A549 (cell line): ENCODE results near the gene KDM6B. TPM values are rescaled to one million over a fixed set of nuclear protein-coding genes. Genes with fewer than 3 reads are reported as not detected.

ENCODE experiments used
- ATAC-seq, 2 experiments: fragments of 200-7000 bp in 1 of 2; fragments of >200 bp in 1 of 2; cut with Nextera tagmentation in 1 of 2; cut with Tn5 transposase in 1 of 2; 3 replicates each; pipeline versions ENCODE4 v1.8.0 to v1.9.1; 2018 to 2020; ENCODE audit warnings: mild to moderate bottlenecking in 1 of 2, moderate library complexity in 1 of 2
- CTCF ChIA-PET: fragments of 300-600 bp; sonication (Branson Sonifier 250); formaldehyde crosslinking; extraction: SDS; loops from one replicate; lab custom pipeline; 2021; ENCODE audit warnings: antibody characterized with exemption, inconsistent platforms; lab: Yijun Ruan, JAX
- POLR2A ChIA-PET: fragments of 350-600 bp; formaldehyde crosslinking; extraction: SDS; loops from one replicate; lab custom pipeline; 2021; ENCODE audit warnings: antibody characterized with exemption, inconsistent platforms; lab: Yijun Ruan, JAX
- DNase-seq, 2 experiments: peaks; one replicate each; pipeline versions ENCODE4 v3.0.0 to v3.0.0-alpha.2; 2011 to 2016; ENCODE audit warnings: low read depth in 1 of 2, low spot score in 1 of 2
- FAIRE-seq: peaks from 2 replicates; lab custom pipeline; 2011; peaks lifted over from hg19 to GRCh38; lab: Jason Lieb, UNC
- H3K27ac ChIP-seq, 2 experiments: fragments of >200 bp; sonication (Bioruptor Twin); formaldehyde crosslinking; 3 replicates each; pipeline ENCODE4 v1.5.1; 2016 to 2017
- H3K4me1 ChIP-seq: fragments of >200 bp; sonication (Bioruptor Twin); formaldehyde crosslinking; 3 replicates; pipeline ENCODE4 v1.6.1; 2016
- H3K4me2 ChIP-seq: fragments of >200 bp; sonication (Bioruptor Twin); formaldehyde crosslinking; 3 replicates; pipeline ENCODE4 v1.6.1; 2016
- H3K4me3 ChIP-seq: fragments of >200 bp; sonication (Bioruptor Twin); formaldehyde crosslinking; 3 replicates; pipeline ENCODE4 v1.5.1; 2016
- H3K9me3 ChIP-seq: fragments of >200 bp; sonication (Bioruptor Twin); formaldehyde crosslinking; 3 replicates; pipeline ENCODE4 v1.6.1; 2016
- BHLHE40 ChIP-seq: IDR thresholded peaks from 2 replicates; pipeline ENCODE4 v1.6.1; 2012; ENCODE audit warnings: low read depth, low read length, inconsistent platforms
- FOXS1 ChIP-seq: fragments of 250-450 bp; sonication (Bioruptor Pico); IDR thresholded peaks from 2 replicates; pipeline ENCODE4 v1.5.0; 2020; ENCODE audit warnings: mild to moderate bottlenecking, moderate library complexity
- GATA3 ChIP-seq: IDR thresholded peaks from 2 replicates; pipeline ENCODE4 v1.6.1; 2012; ENCODE audit warnings: borderline replicate concordance
- HEYL ChIP-seq: fragments of 250-450 bp; sonication (Bioruptor Pico); IDR thresholded peaks from 2 replicates; pipeline ENCODE4 v1.8.0; 2021; ENCODE audit warnings: mild to moderate bottlenecking, moderate library complexity
- HOXB13 ChIP-seq: fragments of 250-450 bp; sonication (Bioruptor Pico); IDR thresholded peaks from 2 replicates; pipeline ENCODE4 v1.5.0; 2020; ENCODE audit warnings: low read depth, mild to moderate bottlenecking, moderate library complexity
- JUNB ChIP-seq: fragments of >200 bp; sonication (Bioruptor Twin); formaldehyde crosslinking; IDR thresholded peaks from 2 replicates; pipeline ENCODE4 v1.6.1; 2016
- NFE2L2 ChIP-seq: fragments of 150-350 bp; conservative IDR thresholded peaks from 2 replicates; pipeline ENCODE4 v1.6.1; 2014; ENCODE audit warnings: low read length
- POLR2A ChIP-seq: IDR thresholded peaks from 2 replicates; pipeline ENCODE4 v1.6.1; 2012; ENCODE audit warnings: mild to moderate bottlenecking, low read length
- RARB ChIP-seq: fragments of 250-450 bp; sonication (Bioruptor Pico); IDR thresholded peaks from 2 replicates; pipeline ENCODE4 v1.8.0; 2021; ENCODE audit warnings: mild to moderate bottlenecking, moderate library complexity
- TP53 ChIP-seq: fragments of 250-450 bp; sonication (Bioruptor Pico); IDR thresholded peaks from 2 replicates; pipeline ENCODE4 v1.5.0; 2021; ENCODE audit warnings: mild to moderate bottlenecking, moderate library complexity
- ZFP36 ChIP-seq: fragments of 450-650 bp; IDR thresholded peaks from 2 replicates; pipeline ENCODE4 v1.6.1; 2014; ENCODE audit warnings: borderline replicate concordance; ENCODE audit not compliant: partially characterized antibody
- ZSCAN20 ChIP-seq: fragments of 250-450 bp; sonication (Bioruptor Pico); IDR thresholded peaks from 2 replicates; pipeline ENCODE4 v1.8.0; 2022; ENCODE audit warnings: mild to moderate bottlenecking, moderate library complexity
- WGBS: methylation state at CpG from one replicate; pipeline ENCODE4 v1.1.6; 2017; ENCODE audit errors: missing lambda C conversion rate; 5-methylcytosine and 5-hydroxymethylcytosine counted together
- polyA plus RNA-seq, 4 experiments: library from polyadenylated mRNA; depleted of rRNA in 3 of 4; stranded (reverse); fragments of >200 nt; fragmentation: RNase III in 1 of 4; extraction: RNeasy Plus Mini Kit Qiagen cat#74134 plus additional on column Dnase treatment in 1 of 4; gene quantifications; 2 replicates in 3 of 4; 3 replicates in 1 of 4; pipeline ENCODE4 v1.2.3, GENCODE V29; 2011 to 2017
- TF ChIP-seq, protein P1 (sequence below): IDR thresholded peaks from 2 replicates; pipeline ENCODE4 v1.6.1; 2012; ENCODE audit warnings: low read depth, borderline replicate concordance
- TF ChIP-seq, protein P2 (sequence below): fragments of 150-350 bp; IDR thresholded peaks from 2 replicates; pipeline ENCODE4 v1.6.1; 2014; ENCODE audit warnings: low read depth, mild to moderate bottlenecking, low read length
- TF ChIP-seq, protein P3 (sequence below): fragments of 450-650 bp; IDR thresholded peaks from 2 replicates; pipeline ENCODE4 v1.6.1; 2014; ENCODE audit warnings: antibody characterized with exemption
- TF ChIP-seq, protein P4 (sequence below): fragments of 200-600 bp; sonication (generic); IDR thresholded peaks from 2 replicates; pipeline ENCODE4 v1.6.1; 2016; ENCODE audit warnings: antibody characterized with exemption, mild to moderate bottlenecking, moderate library complexity
- TF ChIP-seq, protein P5 (sequence below): fragments of >200 bp; sonication (Bioruptor Twin); formaldehyde crosslinking; IDR thresholded peaks from 3 replicates; pipeline ENCODE4 v1.5.1; 2016

Gene KDM6B
- polyA plus RNA-seq, 2 of the 4 experiments (the other 2 are of a cell fraction): 1.3 to 8.8 TPM

DNA sequence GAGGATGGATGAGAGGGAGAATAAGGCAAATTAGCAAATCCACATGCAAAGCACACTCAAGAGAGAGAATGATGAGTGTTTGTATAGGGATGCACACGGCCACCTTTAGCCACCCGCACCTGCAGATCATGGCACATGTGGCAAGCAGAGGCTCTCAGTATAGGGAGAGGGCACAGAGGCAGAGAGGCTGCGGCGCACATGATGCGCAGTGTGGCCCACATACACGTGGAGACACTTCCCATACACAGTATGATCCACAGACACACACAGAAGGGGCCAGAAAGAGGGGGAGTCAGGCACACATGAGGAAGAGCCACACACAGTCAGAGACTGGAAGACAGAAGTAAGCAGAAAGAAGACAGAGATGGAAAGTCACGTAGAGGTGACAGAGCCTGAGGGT lies 48.1 kb downstream of the KDM6B start:
- DNase-seq (no peak), FAIRE-seq (no peak), ATAC-seq (no peak)
- CTCF ChIA-PET: interaction anchor here (1.0 to 2.6 kb wide), 8 partner anchors 17 to 192 kb away, joined by 3 to 15 read pairs (median 4); no protein-coding TSS in a partner anchor
- TF ChIP-seq NFE2L2 (no peak), RARB (CRISPR knock-in tag) (no peak), JUNB (no peak), GATA3 (no peak), TP53 (no peak)
- 86% methylated on average over 7 of the region's 7 CpGs for WGBS
- H3K9me3 ChIP-seq: no peaks in the 10 kb centered on the region
- no peak overlapping the region for H3K4me2 ChIP-seq
- H3K27ac ChIP-seq: peak overlapping the region in 1 of 2 experiments; percentile 7; a peak in 1 of 6 replicates
- H3K4me1 ChIP-seq: peaks cover 16% of the 10 kb centered on the region
- POLR2A ChIA-PET: no interaction called here
- H3K4me3 ChIP-seq: no peak overlapping the region

DNA sequence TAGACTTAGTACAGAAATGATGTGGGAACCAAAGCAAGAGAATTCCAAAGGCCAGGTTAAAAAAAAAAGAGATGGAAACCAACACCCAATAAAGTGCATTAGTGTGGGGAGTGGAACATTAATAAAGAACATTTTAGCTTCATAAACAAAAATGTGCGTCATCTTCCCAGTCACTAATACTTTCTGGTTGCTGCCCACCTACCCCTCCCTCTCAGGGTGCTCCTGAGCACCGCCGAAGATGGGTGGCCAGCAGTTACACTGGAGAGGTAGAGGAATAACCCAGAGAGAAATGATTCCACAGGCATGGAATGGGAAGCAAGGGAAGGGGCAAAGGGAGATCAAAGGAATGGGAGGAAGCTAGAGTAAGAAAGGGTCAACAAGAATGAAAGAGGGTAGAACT lies 48.6 kb downstream of the KDM6B start:
- Histone ChIP-seq H3K4me3 (no peak overlapping the region), H3K27ac (peak overlapping the region in 1 of 2 experiments; percentile 98; a peak in 3 of 6 replicates), H3K9me3 (no peaks in the 10 kb centered on the region), H3K4me2 (peak overlapping the region; percentile 92), H3K4me1 (peaks cover 16% of the 10 kb centered on the region)
- TF ChIP-seq GATA3 (no peak), HOXB13 (CRISPR knock-in tag) (no peak), BHLHE40 (no peak), HEYL (CRISPR knock-in tag) (no peak), FOXS1 (no peak), POLR2A (no peak), ZSCAN20 (CRISPR knock-in tag) (no peak), ZFP36 (no peak)
- TF ChIP-seq, protein P1, sequence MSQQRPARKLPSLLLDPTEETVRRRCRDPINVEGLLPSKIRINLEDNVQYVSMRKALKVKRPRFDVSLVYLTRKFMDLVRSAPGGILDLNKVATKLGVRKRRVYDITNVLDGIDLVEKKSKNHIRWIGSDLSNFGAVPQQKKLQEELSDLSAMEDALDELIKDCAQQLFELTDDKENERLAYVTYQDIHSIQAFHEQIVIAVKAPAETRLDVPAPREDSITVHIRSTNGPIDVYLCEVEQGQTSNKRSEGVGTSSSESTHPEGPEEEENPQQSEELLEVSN: no peak
- TF ChIP-seq, protein P2, sequence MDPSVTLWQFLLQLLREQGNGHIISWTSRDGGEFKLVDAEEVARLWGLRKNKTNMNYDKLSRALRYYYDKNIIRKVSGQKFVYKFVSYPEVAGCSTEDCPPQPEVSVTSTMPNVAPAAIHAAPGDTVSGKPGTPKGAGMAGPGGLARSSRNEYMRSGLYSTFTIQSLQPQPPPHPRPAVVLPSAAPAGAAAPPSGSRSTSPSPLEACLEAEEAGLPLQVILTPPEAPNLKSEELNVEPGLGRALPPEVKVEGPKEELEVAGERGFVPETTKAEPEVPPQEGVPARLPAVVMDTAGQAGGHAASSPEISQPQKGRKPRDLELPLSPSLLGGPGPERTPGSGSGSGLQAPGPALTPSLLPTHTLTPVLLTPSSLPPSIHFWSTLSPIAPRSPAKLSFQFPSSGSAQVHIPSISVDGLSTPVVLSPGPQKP: no peak
- TF ChIP-seq, protein P3, sequence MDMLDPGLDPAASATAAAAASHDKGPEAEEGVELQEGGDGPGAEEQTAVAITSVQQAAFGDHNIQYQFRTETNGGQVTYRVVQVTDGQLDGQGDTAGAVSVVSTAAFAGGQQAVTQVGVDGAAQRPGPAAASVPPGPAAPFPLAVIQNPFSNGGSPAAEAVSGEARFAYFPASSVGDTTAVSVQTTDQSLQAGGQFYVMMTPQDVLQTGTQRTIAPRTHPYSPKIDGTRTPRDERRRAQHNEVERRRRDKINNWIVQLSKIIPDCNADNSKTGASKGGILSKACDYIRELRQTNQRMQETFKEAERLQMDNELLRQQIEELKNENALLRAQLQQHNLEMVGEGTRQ: no peak
- TF ChIP-seq, protein P4, sequence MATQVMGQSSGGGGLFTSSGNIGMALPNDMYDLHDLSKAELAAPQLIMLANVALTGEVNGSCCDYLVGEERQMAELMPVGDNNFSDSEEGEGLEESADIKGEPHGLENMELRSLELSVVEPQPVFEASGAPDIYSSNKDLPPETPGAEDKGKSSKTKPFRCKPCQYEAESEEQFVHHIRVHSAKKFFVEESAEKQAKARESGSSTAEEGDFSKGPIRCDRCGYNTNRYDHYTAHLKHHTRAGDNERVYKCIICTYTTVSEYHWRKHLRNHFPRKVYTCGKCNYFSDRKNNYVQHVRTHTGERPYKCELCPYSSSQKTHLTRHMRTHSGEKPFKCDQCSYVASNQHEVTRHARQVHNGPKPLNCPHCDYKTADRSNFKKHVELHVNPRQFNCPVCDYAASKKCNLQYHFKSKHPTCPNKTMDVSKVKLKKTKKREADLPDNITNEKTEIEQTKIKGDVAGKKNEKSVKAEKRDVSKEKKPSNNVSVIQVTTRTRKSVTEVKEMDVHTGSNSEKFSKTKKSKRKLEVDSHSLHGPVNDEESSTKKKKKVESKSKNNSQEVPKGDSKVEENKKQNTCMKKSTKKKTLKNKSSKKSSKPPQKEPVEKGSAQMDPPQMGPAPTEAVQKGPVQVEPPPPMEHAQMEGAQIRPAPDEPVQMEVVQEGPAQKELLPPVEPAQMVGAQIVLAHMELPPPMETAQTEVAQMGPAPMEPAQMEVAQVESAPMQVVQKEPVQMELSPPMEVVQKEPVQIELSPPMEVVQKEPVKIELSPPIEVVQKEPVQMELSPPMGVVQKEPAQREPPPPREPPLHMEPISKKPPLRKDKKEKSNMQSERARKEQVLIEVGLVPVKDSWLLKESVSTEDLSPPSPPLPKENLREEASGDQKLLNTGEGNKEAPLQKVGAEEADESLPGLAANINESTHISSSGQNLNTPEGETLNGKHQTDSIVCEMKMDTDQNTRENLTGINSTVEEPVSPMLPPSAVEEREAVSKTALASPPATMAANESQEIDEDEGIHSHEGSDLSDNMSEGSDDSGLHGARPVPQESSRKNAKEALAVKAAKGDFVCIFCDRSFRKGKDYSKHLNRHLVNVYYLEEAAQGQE: no peak
- TF ChIP-seq, protein P5, sequence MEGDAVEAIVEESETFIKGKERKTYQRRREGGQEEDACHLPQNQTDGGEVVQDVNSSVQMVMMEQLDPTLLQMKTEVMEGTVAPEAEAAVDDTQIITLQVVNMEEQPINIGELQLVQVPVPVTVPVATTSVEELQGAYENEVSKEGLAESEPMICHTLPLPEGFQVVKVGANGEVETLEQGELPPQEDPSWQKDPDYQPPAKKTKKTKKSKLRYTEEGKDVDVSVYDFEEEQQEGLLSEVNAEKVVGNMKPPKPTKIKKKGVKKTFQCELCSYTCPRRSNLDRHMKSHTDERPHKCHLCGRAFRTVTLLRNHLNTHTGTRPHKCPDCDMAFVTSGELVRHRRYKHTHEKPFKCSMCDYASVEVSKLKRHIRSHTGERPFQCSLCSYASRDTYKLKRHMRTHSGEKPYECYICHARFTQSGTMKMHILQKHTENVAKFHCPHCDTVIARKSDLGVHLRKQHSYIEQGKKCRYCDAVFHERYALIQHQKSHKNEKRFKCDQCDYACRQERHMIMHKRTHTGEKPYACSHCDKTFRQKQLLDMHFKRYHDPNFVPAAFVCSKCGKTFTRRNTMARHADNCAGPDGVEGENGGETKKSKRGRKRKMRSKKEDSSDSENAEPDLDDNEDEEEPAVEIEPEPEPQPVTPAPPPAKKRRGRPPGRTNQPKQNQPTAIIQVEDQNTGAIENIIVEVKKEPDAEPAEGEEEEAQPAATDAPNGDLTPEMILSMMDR: no peak
- ATAC-seq: no peak
- ChIA-PET POLR2A (interaction anchor here (1.1 to 1.6 kb wide), 2 partner anchors 14 to 26 kb away, joined by 4 to 6 read pairs; partner anchors contain the start of gene NAA38), CTCF (interaction anchor here (0.7 to 2.6 kb wide), 10 partner anchors 16 to 192 kb away, joined by 3 to 15 read pairs (median 4); partner anchors contain the start of gene NAA38)
- FAIRE-seq: no peak
- 97% methylated on average over 3 of the region's 3 CpGs for WGBS
- DNase-seq: no peak

Other genes with a start within 250 kb of the KDM6B start
- gene SOX15, start 244.1 kb upstream of the KDM6B start, polyA plus RNA-seq (2011; rRNA removed): 0.05 and 0.11 TPM in 2 replicates
- 0.19 to 0.30 TPM (median 0.22 TPM) in 3 replicates for gene SOX15, start 244.1 kb upstream of the KDM6B start, polyA plus RNA-seq (2017; fragmentation: RNase III; extraction: RNeasy Plus Mini Kit Qiagen cat#74134 plus additional on column Dnase treatment)
- gene FXR2, start 219.3 kb upstream of the KDM6B start, polyA plus RNA-seq (2011; rRNA removed): 40.7 and 45.3 TPM in 2 replicates
- 38.9 to 45.2 TPM (median 42.9 TPM) in 3 replicates for gene FXR2, start 219.3 kb upstream of the KDM6B start, polyA plus RNA-seq (2017; fragmentation: RNase III; extraction: RNeasy Plus Mini Kit Qiagen cat#74134 plus additional on column Dnase treatment)
- gene SAT2, start 206.4 kb upstream of the KDM6B start, polyA plus RNA-seq (2011; rRNA removed): 38.1 and 44.4 TPM in 2 replicates
- 59.8 to 76.3 TPM (median 70.1 TPM) in 3 replicates for gene SAT2, start 206.4 kb upstream of the KDM6B start, polyA plus RNA-seq (2017; fragmentation: RNase III; extraction: RNeasy Plus Mini Kit Qiagen cat#74134 plus additional on column Dnase treatment)
- 0.31 and 0.34 TPM in 2 replicates for gene SHBG, start 204.1 kb upstream of the KDM6B start, polyA plus RNA-seq (2011; rRNA removed)
- 0.37 to 0.63 TPM (median 0.50 TPM) in 3 replicates for gene SHBG, start 204.1 kb upstream of the KDM6B start, polyA plus RNA-seq (2017; fragmentation: RNase III; extraction: RNeasy Plus Mini Kit Qiagen cat#74134 plus additional on column Dnase treatment)
- gene ATP1B2, start 183.3 kb upstream of the KDM6B start, polyA plus RNA-seq (2011; rRNA removed): 0.16 and 0.20 TPM in 2 replicates
- gene ATP1B2, start 183.3 kb upstream of the KDM6B start, polyA plus RNA-seq (2017; fragmentation: RNase III; extraction: RNeasy Plus Mini Kit Qiagen cat#74134 plus additional on column Dnase treatment): 0.05 to 0.26 TPM (median 0.10 TPM) in 3 replicates
- gene TP53, start 146.7 kb upstream of the KDM6B start, polyA plus RNA-seq (2011; rRNA removed): 65.9 and 80.1 TPM in 2 replicates
- 53.1 to 64.0 TPM (median 59.4 TPM) in 3 replicates for gene TP53, start 146.7 kb upstream of the KDM6B start, polyA plus RNA-seq (2017; fragmentation: RNase III; extraction: RNeasy Plus Mini Kit Qiagen cat#74134 plus additional on column Dnase treatment)
- 15.9 and 17.4 TPM in 2 replicates for gene WRAP53, start 145.7 kb upstream of the KDM6B start, polyA plus RNA-seq (2011; rRNA removed)
- 33.8 to 34.0 TPM (median 33.9 TPM) in 3 replicates for gene WRAP53, start 145.7 kb upstream of the KDM6B start, polyA plus RNA-seq (2017; fragmentation: RNase III; extraction: RNeasy Plus Mini Kit Qiagen cat#74134 plus additional on column Dnase treatment)
- 1.9 and 2.1 TPM in 2 replicates for gene EFNB3, start 129.0 kb upstream of the KDM6B start, polyA plus RNA-seq (2011; rRNA removed)
- 0.96 to 1.9 TPM (median 1.7 TPM) in 3 replicates for gene EFNB3, start 129.0 kb upstream of the KDM6B start, polyA plus RNA-seq (2017; fragmentation: RNase III; extraction: RNeasy Plus Mini Kit Qiagen cat#74134 plus additional on column Dnase treatment)
- 0.08 TPM in 2 replicates for gene DNAH2, start 116.5 kb upstream of the KDM6B start, polyA plus RNA-seq (2011; rRNA removed)
- gene DNAH2, start 116.5 kb upstream of the KDM6B start, polyA plus RNA-seq (2017; fragmentation: RNase III; extraction: RNeasy Plus Mini Kit Qiagen cat#74134 plus additional on column Dnase treatment): 0.01 to 0.05 TPM (median 0.03 TPM) in 3 replicates
- gene TMEM88, start 20.8 kb downstream of the KDM6B start, polyA plus RNA-seq (2011; rRNA removed): 0.48 and 0.57 TPM in 2 replicates
- gene TMEM88, start 20.8 kb downstream of the KDM6B start, polyA plus RNA-seq (2017; fragmentation: RNase III; extraction: RNeasy Plus Mini Kit Qiagen cat#74134 plus additional on column Dnase treatment): 0.17 to 0.73 TPM (median 0.33 TPM) in 3 replicates
- 98.9 and 102 TPM in 2 replicates for gene NAA38, start 23.3 kb downstream of the KDM6B start, polyA plus RNA-seq (2011; rRNA removed)
- gene NAA38, start 23.3 kb downstream of the KDM6B start, polyA plus RNA-seq (2017; fragmentation: RNase III; extraction: RNeasy Plus Mini Kit Qiagen cat#74134 plus additional on column Dnase treatment): 268 to 287 TPM (median 275 TPM) in 3 replicates
- gene CYB5D1, start 23.8 kb downstream of the KDM6B start, polyA plus RNA-seq (2011; rRNA removed): 17.7 and 20.4 TPM in 2 replicates
- gene CYB5D1, start 23.8 kb downstream of the KDM6B start, polyA plus RNA-seq (2017; fragmentation: RNase III; extraction: RNeasy Plus Mini Kit Qiagen cat#74134 plus additional on column Dnase treatment): 26.4 to 28.2 TPM (median 28.1 TPM) in 3 replicates
- 56.3 and 69.7 TPM in 2 replicates for gene CHD3, start 54.6 kb downstream of the KDM6B start, polyA plus RNA-seq (2011; rRNA removed)
- gene CHD3, start 54.6 kb downstream of the KDM6B start, polyA plus RNA-seq (2017; fragmentation: RNase III; extraction: RNeasy Plus Mini Kit Qiagen cat#74134 plus additional on column Dnase treatment): 88.0 to 113 TPM (median 111 TPM) in 3 replicates
- gene RNF227, start 82.1 kb downstream of the KDM6B start, polyA plus RNA-seq (2011; rRNA removed): 2.1 and 2.4 TPM in 2 replicates
- gene RNF227, start 82.1 kb downstream of the KDM6B start, polyA plus RNA-seq (2017; fragmentation: RNase III; extraction: RNeasy Plus Mini Kit Qiagen cat#74134 plus additional on column Dnase treatment): 1.7 to 4.1 TPM (median 3.7 TPM) in 3 replicates
- 2.4 and 2.7 TPM in 2 replicates for gene KCNAB3, start 95.6 kb downstream of the KDM6B start, polyA plus RNA-seq (2011; rRNA removed)
- 3.2 to 4.8 TPM (median 3.4 TPM) in 3 replicates for gene KCNAB3, start 95.6 kb downstream of the KDM6B start, polyA plus RNA-seq (2017; fragmentation: RNase III; extraction: RNeasy Plus Mini Kit Qiagen cat#74134 plus additional on column Dnase treatment)
- 200 and 204 TPM in 2 replicates for gene TRAPPC1, start 97.7 kb downstream of the KDM6B start, polyA plus RNA-seq (2011; rRNA removed)
- 314 to 336 TPM (median 328 TPM) in 3 replicates for gene TRAPPC1, start 97.7 kb downstream of the KDM6B start, polyA plus RNA-seq (2017; fragmentation: RNase III; extraction: RNeasy Plus Mini Kit Qiagen cat#74134 plus additional on column Dnase treatment)
- 23.2 and 28.3 TPM in 2 replicates for gene CNTROB, start 98.0 kb downstream of the KDM6B start, polyA plus RNA-seq (2011; rRNA removed)
- gene CNTROB, start 98.0 kb downstream of the KDM6B start, polyA plus RNA-seq (2017; fragmentation: RNase III; extraction: RNeasy Plus Mini Kit Qiagen cat#74134 plus additional on column Dnase treatment): 56.4 to 59.4 TPM (median 57.0 TPM) in 3 replicates
- not detected in 2 replicates for gene GUCY2D, start 168.4 kb downstream of the KDM6B start, polyA plus RNA-seq (2011; rRNA removed)
- gene GUCY2D, start 168.4 kb downstream of the KDM6B start, polyA plus RNA-seq (2017; fragmentation: RNase III; extraction: RNeasy Plus Mini Kit Qiagen cat#74134 plus additional on column Dnase treatment): 0.14 to 0.50 TPM in 2 of 3 replicates, not detected in the other
- gene ALOX15B, start 204.8 kb downstream of the KDM6B start, polyA plus RNA-seq (2011; rRNA removed): not detected in 2 replicates
- not detected in 3 replicates for gene ALOX15B, start 204.8 kb downstream of the KDM6B start, polyA plus RNA-seq (2017; fragmentation: RNase III; extraction: RNeasy Plus Mini Kit Qiagen cat#74134 plus additional on column Dnase treatment)